ENCODE data around the gene PEPD. TPM values are rescaled to one million over a fixed set of nuclear protein-coding genes. Genes with fewer than 3 reads are reported as not detected.
A peak's percentile ranks its signal among the peaks of the same experiment; 100 is the strongest.

The PEPD gene
- total RNA-seq, 4 donors from 2014 or later = 92.6 to 323 (median 218) TPM

DNA sequence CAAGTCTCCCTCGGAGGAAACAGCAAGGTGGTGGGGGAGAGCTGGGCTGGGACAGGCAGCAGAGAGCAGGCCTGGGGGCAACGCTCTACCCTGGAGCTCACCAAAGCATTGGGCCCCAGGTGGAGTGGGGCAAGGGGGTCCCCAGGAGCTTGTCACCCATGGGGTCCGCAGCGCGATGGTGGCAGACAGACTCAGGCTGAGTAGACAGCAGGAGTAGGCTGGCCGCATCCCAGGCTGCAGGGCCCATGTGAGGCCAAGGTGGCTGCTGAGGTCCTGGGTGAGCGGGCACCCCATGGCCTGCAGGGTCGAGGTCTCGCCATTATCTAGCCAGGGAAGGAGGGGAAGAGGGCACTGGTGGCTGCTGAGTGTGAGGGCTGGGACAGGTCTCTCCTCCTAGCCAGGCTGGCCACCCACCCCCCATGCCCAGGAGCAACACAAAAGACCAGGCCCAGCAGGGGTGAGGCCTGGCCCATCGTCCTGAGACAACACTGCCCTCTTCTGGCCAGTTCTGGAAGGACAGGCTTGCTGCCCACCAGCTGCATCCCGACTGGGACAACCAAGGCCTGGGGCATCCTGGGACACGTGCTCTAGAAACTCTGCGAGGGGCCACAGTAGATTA, 115.0 kb downstream of the PEPD start:
- Histone ChIP-seq H3K36me3 (no peaks in the 10 kb centered on the region), H3K27ac (no peak overlapping the region), H3K27me3 (no peaks in the 10 kb centered on the region), H3K4me3 (no peak overlapping the region), H3K9me3 (no peaks in the 10 kb centered on the region), H3K4me1 (peaks cover 0 to 10% (median 4%) of the 10 kb centered on the region in 4 donors)
- in situ Hi-C loops (cut with MboI; ENCODE audit: low pct_ligation_motif_present in 1 of 4, low pct_unique_long_range_greater_than_20kb in 1 of 4, low sequenced_read_pairs in 3 of 4) (loop anchor here (5.0 kb wide), 1 partner anchor 169 kb away; no protein-coding TSS in a partner anchor), intact Hi-C loops (cut with DNase I; ENCODE audit: low total_unique reads) (loop anchor here (2.0 kb wide), 1 partner anchor 168 kb away; no protein-coding TSS in a partner anchor)
- peak; percentile 82 for DNase-seq
- no peak for TF ChIP-seq POLR2AphosphoS5 (IDR thresholded peaks at IDR 0.05)
- TF ChIP-seq, protein P1, sequence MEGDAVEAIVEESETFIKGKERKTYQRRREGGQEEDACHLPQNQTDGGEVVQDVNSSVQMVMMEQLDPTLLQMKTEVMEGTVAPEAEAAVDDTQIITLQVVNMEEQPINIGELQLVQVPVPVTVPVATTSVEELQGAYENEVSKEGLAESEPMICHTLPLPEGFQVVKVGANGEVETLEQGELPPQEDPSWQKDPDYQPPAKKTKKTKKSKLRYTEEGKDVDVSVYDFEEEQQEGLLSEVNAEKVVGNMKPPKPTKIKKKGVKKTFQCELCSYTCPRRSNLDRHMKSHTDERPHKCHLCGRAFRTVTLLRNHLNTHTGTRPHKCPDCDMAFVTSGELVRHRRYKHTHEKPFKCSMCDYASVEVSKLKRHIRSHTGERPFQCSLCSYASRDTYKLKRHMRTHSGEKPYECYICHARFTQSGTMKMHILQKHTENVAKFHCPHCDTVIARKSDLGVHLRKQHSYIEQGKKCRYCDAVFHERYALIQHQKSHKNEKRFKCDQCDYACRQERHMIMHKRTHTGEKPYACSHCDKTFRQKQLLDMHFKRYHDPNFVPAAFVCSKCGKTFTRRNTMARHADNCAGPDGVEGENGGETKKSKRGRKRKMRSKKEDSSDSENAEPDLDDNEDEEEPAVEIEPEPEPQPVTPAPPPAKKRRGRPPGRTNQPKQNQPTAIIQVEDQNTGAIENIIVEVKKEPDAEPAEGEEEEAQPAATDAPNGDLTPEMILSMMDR (IDR thresholded peaks at IDR 0.05) = peak; percentile 93 to 97 (median 96)
- WGBS, 2 donors (ENCODE audit: low coverage in 1 of 2) = 66% methylated on average over 12 of the region's 13 CpGs; no CpG with 5 or more reads in 1 of the 2 donors

DNA sequence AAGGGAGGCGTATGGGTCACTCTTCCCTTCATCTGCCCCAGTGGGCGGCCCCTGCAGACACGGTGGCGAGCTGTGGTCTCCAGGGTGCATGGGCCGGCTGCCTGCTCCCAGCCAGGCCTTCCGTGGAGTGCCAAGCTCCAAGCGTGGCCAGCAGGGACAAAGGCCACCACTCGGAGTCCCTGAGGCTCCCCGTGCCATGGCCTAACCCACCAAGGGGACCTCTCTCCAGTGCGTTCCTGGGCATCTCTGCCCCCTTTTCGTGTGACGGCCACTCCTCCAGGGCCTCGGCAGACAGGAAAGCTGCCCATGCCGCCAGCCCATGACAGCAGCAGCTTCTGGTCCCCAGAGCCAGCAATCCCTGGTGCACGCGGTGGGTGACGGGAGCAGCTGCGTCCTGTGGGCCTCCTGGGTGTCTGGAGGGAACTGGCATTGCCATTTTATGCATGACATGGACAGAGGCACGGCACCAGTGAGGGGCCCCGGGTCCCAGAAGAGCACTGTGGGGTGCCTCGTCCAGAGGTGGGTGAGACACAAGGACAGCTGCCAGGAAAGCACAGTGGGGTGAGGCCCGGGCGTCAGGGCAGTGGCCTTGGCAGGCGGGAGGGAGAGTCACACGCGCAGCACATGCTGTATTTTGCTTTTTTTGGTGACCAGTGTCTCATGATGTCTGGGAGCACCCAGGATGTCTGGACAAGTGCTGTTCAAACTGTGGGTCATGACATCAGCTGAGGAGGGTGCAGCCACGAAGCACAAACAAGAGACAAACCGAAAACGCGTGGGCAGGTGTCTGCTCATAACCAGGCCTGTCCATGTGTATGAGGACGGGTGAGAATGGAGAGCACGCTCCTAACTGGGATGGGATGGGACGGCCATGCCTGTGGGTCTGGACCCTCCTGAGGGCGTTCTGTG, 115.8 kb downstream of the PEPD start:
- Histone ChIP-seq H3K9me3 (no peaks in the 10 kb centered on the region), H3K4me1 (peaks cover 0 to 10% (median 4%) of the 10 kb centered on the region in 4 donors), H3K36me3 (no peaks in the 10 kb centered on the region), H3K27ac (no peak overlapping the region), H3K27me3 (no peaks in the 10 kb centered on the region), H3K4me3 (no peak overlapping the region)
- 87% methylated on average over 33 of the region's 34 CpGs; no CpG with 5 or more reads in 1 of the 2 donors for WGBS, 2 donors (ENCODE audit: low coverage in 1 of 2)
- TF ChIP-seq POLR2A (IDR thresholded peaks at IDR 0.05) (no peak), EP300 (IDR thresholded peaks at IDR 0.05; ENCODE audit: low read depth) (no peak), POLR2AphosphoS5 (IDR thresholded peaks at IDR 0.05) (no peak)
- TF ChIP-seq, protein P1 (IDR thresholded peaks at IDR 0.05) = no peak
- DNase-seq = no peak
- intact Hi-C loops (cut with DNase I; ENCODE audit: low total_unique reads) (loop anchor here (2.0 kb wide), 1 partner anchor 167 kb away; no protein-coding TSS in a partner anchor), in situ Hi-C loops (cut with MboI; ENCODE audit: low pct_ligation_motif_present in 1 of 4, low pct_unique_long_range_greater_than_20kb in 1 of 4, low sequenced_read_pairs in 3 of 4) (loop anchor here (5.0 kb wide), 1 partner anchor 169 kb away; no protein-coding TSS in a partner anchor)

DNA sequence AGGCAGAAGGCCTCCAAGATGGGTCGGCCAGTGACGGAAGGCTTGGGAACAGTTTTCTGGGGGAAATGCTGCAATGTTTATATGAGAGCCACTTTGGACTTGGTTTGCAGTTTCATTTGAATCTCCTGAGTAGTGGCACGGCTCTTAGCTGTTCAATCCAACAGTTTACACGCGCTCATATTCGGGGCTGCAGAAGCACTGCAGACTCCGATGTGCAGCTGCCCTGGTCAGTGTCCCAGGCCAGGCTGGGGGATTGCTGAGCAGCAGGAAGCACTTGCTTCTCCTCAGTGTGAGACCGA, 116.4 kb downstream of the PEPD start:
- H3K9me3 ChIP-seq = no peaks in the 10 kb centered on the region
- TF ChIP-seq POLR2A (IDR thresholded peaks at IDR 0.05) = no peak
- TF ChIP-seq POLR2AphosphoS5 (IDR thresholded peaks at IDR 0.05) = no peak
- no peak for DNase-seq
- intact Hi-C loops (cut with DNase I; ENCODE audit: low total_unique reads) = no loop called here
- H3K27ac ChIP-seq = no peak overlapping the region
- H3K4me3 ChIP-seq = no peak overlapping the region
- in situ Hi-C loops (cut with MboI; ENCODE audit: low pct_ligation_motif_present in 1 of 4, low pct_unique_long_range_greater_than_20kb in 1 of 4, low sequenced_read_pairs in 3 of 4) = loop anchor here (5.0 kb wide), 1 partner anchor 168 kb away; no protein-coding TSS in a partner anchor
- H3K4me1 ChIP-seq = peaks cover 0 to 10% (median 4%) of the 10 kb centered on the region in 4 donors
- no peaks in the 10 kb centered on the region for H3K36me3 ChIP-seq
- no peaks in the 10 kb centered on the region for H3K27me3 ChIP-seq
- WGBS, 2 donors (ENCODE audit: low coverage in 1 of 2) = 88% methylated on average over 8 of the region's 8 CpGs; no CpG with 5 or more reads in 1 of the 2 donors

DNA sequence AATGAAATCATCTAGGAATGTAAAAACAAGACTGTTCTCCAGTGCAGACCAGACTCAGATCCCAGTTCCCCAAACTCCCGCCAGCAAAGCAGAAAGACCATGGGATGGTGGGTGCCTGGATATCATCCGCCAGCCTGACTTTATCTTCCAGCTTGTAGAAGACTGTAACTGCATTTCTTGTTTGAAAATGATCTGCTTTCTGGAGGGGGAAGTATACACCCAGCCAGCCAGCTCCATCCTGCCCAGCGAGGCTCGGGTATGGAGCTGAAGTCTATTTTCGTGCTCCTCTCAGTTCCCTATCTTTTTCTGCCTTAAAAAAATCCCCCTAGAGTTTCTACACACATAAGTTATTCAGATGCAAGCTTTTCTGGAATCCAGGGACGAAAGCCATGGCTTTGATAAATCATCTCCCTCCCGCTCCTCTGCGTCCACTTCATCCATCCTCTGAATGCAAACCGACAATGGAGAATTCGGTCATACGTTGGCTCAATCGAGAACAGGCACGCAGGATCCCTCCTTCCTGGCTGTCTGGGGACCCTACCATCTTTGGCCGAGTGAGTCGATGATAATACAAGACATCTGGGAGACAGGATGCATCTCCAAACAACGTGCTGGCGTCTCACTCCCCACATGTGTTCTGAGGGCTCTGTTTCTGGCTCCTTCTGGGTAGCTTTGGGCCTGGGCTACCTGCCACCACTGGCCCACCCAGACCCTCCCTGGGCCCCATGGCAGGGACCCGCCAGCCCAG, 116.9 kb downstream of the PEPD start:
- Histone ChIP-seq H3K9me3 (no peaks in the 10 kb centered on the region), H3K27me3 (no peaks in the 10 kb centered on the region), H3K36me3 (no peaks in the 10 kb centered on the region), H3K27ac (no peak overlapping the region), H3K4me3 (no peak overlapping the region), H3K4me1 (peaks cover 0 to 10% (median 4%) of the 10 kb centered on the region in 4 donors)
- intact Hi-C loops (cut with DNase I; ENCODE audit: low total_unique reads) = no loop called here
- DNase-seq = peak; percentile 6
- TF ChIP-seq, protein P1 (IDR thresholded peaks at IDR 0.05) = no peak
- TF ChIP-seq POLR2AphosphoS5 (IDR thresholded peaks at IDR 0.05) (no peak), EP300 (IDR thresholded peaks at IDR 0.05; ENCODE audit: low read depth) (no peak), POLR2A (IDR thresholded peaks at IDR 0.05) (no peak)
- 81 to 86% methylated on average over 4 to 18 of the region's 18 CpGs for WGBS, 2 donors (ENCODE audit: low coverage in 1 of 2)
- in situ Hi-C loops (cut with MboI; ENCODE audit: low pct_ligation_motif_present in 1 of 4, low pct_unique_long_range_greater_than_20kb in 1 of 4, low sequenced_read_pairs in 3 of 4) = loop anchor here (5.0 kb wide), 1 partner anchor 167 kb away; no protein-coding TSS in a partner anchor

All from transverse colon (tissue), 4 donors.